NCI-H526 treated with DMSO at 0.1 percent for 48 hours (cell line): ENCODE data around the gene ARRDC4.

Source experiments
- DNase-seq: peaks from one replicate; lab custom pipeline; 2025; lab: John Stamatoyannopoulos, UW

ARRDC4 gene

GRCh38 chr15:97998307-97999071 is 38.0 kb downstream of the ARRDC4 start:
- no peak for DNase-seq

- no peak for DNase-seq
Observed at GRCh38 chr15:98000249-98001203, 40.0 kb downstream of the ARRDC4 start.

GRCh38 chr15:98001663-98002194 is 41.2 kb downstream of the ARRDC4 start:
- no peak for DNase-seq

GRCh38 chr15:98002419-98002818 is 41.9 kb downstream of the ARRDC4 start:
- DNase-seq: no peak

GRCh38 chr15:98002866-98003265 is 42.4 kb downstream of the ARRDC4 start:
- no peak for DNase-seq

- no peak for DNase-seq
Observed at GRCh38 chr15:98003518-98003917, 43.0 kb downstream of the ARRDC4 start.

GRCh38 chr15:98003996-98004395 is 43.5 kb downstream of the ARRDC4 start:
- DNase-seq: no peak

GRCh38 chr15:98005659-98006058 is 45.2 kb downstream of the ARRDC4 start:
- no peak for DNase-seq

- DNase-seq: no peak
Observed at GRCh38 chr15:98009169-98009568, 48.7 kb downstream of the ARRDC4 start.

GRCh38 chr15:98009971-98010370 is 49.5 kb downstream of the ARRDC4 start:
- no peak for DNase-seq

- DNase-seq: no peak
Observed at GRCh38 chr15:98012354-98012753, 51.9 kb downstream of the ARRDC4 start.

GRCh38 chr15:98013631-98014030 is 53.1 kb downstream of the ARRDC4 start:
- DNase-seq: no peak

- DNase-seq: no peak
Observed at GRCh38 chr15:98017150-98017964, 56.9 kb downstream of the ARRDC4 start.

- no peak for DNase-seq
Observed at GRCh38 chr15:98018761-98019351, 58.4 kb downstream of the ARRDC4 start.
